Osteoblast (primary cell): ENCODE results near the gene DAB2. TPM values are rescaled to one million over a fixed set of nuclear protein-coding genes. Genes with fewer than 3 reads are reported as not detected.

ENCODE experiments used
- DNase-seq: peaks from one replicate; pipeline ENCODE4 v3.0.0; 2011; ENCODE audit warnings: low spot score, mixed read lengths; ENCODE audit not compliant: insufficient read length; ENCODE audit errors: missing footprints
- H2AFZ ChIP-seq: 2 replicates; pipeline ENCODE4 v1.6.0; 2011; ENCODE audit warnings: mild to moderate bottlenecking, low read length
- H3K27ac ChIP-seq: 2 replicates; pipeline ENCODE4 v1.5.1; 2011; ENCODE audit warnings: mild to moderate bottlenecking, low read depth, low read length, moderate library complexity
- H3K27me3 ChIP-seq: 2 replicates; pipeline ENCODE4 v1.6.0; 2012; ENCODE audit warnings: mild to moderate bottlenecking, control low read depth, inconsistent platforms, low read length, moderate library complexity; ENCODE audit not compliant: insufficient read depth
- H3K36me3 ChIP-seq: 2 replicates; pipeline ENCODE4 v1.5.1; 2011; ENCODE audit warnings: mild to moderate bottlenecking, low read length, control low read depth, moderate library complexity; ENCODE audit not compliant: insufficient read depth
- H3K4me1 ChIP-seq: 2 replicates; pipeline ENCODE4 v1.5.1; 2011; ENCODE audit warnings: mild to moderate bottlenecking, low read length, control low read depth, moderate library complexity; ENCODE audit not compliant: insufficient read depth
- H3K4me2 ChIP-seq: 2 replicates; pipeline ENCODE4 v1.6.0; 2011; ENCODE audit warnings: mild to moderate bottlenecking, low read length; ENCODE audit not compliant: insufficient read depth
- H3K4me3 ChIP-seq: fragments of 200-600 bp; sonication (generic); 3 replicates; pipeline ENCODE4 v1.5.1; 2012; ENCODE audit warnings: mild to moderate bottlenecking, low read length, inconsistent platforms; ENCODE audit not compliant: insufficient read depth
- H3K79me2 ChIP-seq: 2 replicates; pipeline ENCODE4 v1.6.0; 2012; ENCODE audit warnings: mild to moderate bottlenecking, low read length, control low read depth, inconsistent platforms; ENCODE audit not compliant: insufficient read depth
- H3K9me3 ChIP-seq: 2 replicates; pipeline ENCODE4 v1.5.1; 2011; ENCODE audit warnings: low read depth, low read length, control low read depth
- H4K20me1 ChIP-seq: 2 replicates; pipeline ENCODE4 v1.6.0; 2012; ENCODE audit warnings: mild to moderate bottlenecking, low read length, control low read depth; ENCODE audit not compliant: insufficient read depth
- CTCF ChIP-seq: IDR thresholded peaks from 2 replicates; pipeline ENCODE4 v1.5.1; 2011; ENCODE audit warnings: mild to moderate bottlenecking, low read depth, low read length, moderate library complexity; ENCODE audit errors: extremely low read depth
- total RNA-seq: library from RNA; depleted of rRNA; stranded (reverse); fragments of >200 nt; gene quantifications from 2 replicates; pipeline ENCODE4 v1.2.3, GENCODE V29; 2012

DAB2 gene
- total RNA-seq, 1 donor, result 296 TPM

- Histone ChIP-seq H3K36me3 (peaks cover 58% of the 10 kb centered on the region), H3K4me1 (peaks cover 74% of the 10 kb centered on the region), H3K27me3 (no peaks in the 10 kb centered on the region), H3K4me2 (no peak overlapping the region), H4K20me1 (peaks cover 66% of the 10 kb centered on the region), H3K9me3 (no peaks in the 10 kb centered on the region), H3K27ac (peak overlapping the region; percentile 31), H3K79me2 (peaks cover 100% of the 10 kb centered on the region), H2AFZ (no peak overlapping the region), H3K4me3 (no peak overlapping the region)
- TF ChIP-seq CTCF, result no peak
- DNase-seq, result no peak
Measured at GRCh38 chr5:39413771-39414170, 11.0 kb downstream of the DAB2 start.

- no peaks in the 10 kb centered on the region for H3K27me3 ChIP-seq
- no peak for DNase-seq
- H4K20me1 ChIP-seq, result peaks cover 68% of the 10 kb centered on the region
- H3K4me1 ChIP-seq, result peaks cover 78% of the 10 kb centered on the region
- H3K4me3 ChIP-seq, result no peak overlapping the region
- no peak overlapping the region for H3K4me2 ChIP-seq
- no peak for TF ChIP-seq CTCF
- no peak overlapping the region for H2AFZ ChIP-seq
- H3K79me2 ChIP-seq, result peaks cover 100% of the 10 kb centered on the region
- no peaks in the 10 kb centered on the region for H3K9me3 ChIP-seq
- peaks cover 67% of the 10 kb centered on the region for H3K36me3 ChIP-seq
- peak overlapping the region; percentile 31 for H3K27ac ChIP-seq
Measured at GRCh38 chr5:39412721-39413394, 11.9 kb downstream of the DAB2 start.

- H3K27ac ChIP-seq, result peak overlapping the region; percentile 31
- TF ChIP-seq CTCF, result no peak
- peak overlapping the region; percentile 2 for H3K4me2 ChIP-seq
- H3K9me3 ChIP-seq, result no peaks in the 10 kb centered on the region
- DNase-seq, result no peak
- H3K79me2 ChIP-seq, result peaks cover 100% of the 10 kb centered on the region
- H2AFZ ChIP-seq, result no peak overlapping the region
- no peak overlapping the region for H3K4me3 ChIP-seq
- H4K20me1 ChIP-seq, result peaks cover 71% of the 10 kb centered on the region
- H3K36me3 ChIP-seq, result peaks cover 68% of the 10 kb centered on the region
- no peaks in the 10 kb centered on the region for H3K27me3 ChIP-seq
- H3K4me1 ChIP-seq, result peaks cover 78% of the 10 kb centered on the region
Measured at GRCh38 chr5:39411985-39412384, 12.8 kb downstream of the DAB2 start.

- H3K4me1 ChIP-seq, result peaks cover 68% of the 10 kb centered on the region
- H3K4me2 ChIP-seq, result peak overlapping the region; percentile 31
- H3K79me2 ChIP-seq, result peaks cover 100% of the 10 kb centered on the region
- no peaks in the 10 kb centered on the region for H3K27me3 ChIP-seq
- DNase-seq, result no peak
- peak overlapping the region; percentile 78 for H3K27ac ChIP-seq
- no peak overlapping the region for H3K4me3 ChIP-seq
- H2AFZ ChIP-seq, result no peak overlapping the region
- H4K20me1 ChIP-seq, result peaks cover 63% of the 10 kb centered on the region
- TF ChIP-seq CTCF, result no peak
- no peaks in the 10 kb centered on the region for H3K9me3 ChIP-seq
- H3K36me3 ChIP-seq, result peaks cover 67% of the 10 kb centered on the region
Measured at GRCh38 chr5:39411061-39411460, 13.7 kb downstream of the DAB2 start.
